PC-9 (cell line): ENCODE results near the gene XXYLT1.

ENCODE experiments used
- EZH2 ChIP-seq: fragments of 200-600 bp; sonication (generic); IDR thresholded peaks from 2 replicates; pipeline ENCODE4 v1.8.0; 2017; ENCODE audit warnings: antibody characterized with exemption, low read depth
- TF ChIP-seq, protein P1 (sequence below): fragments of 200-600 bp; sonication (generic); conservative IDR thresholded peaks from 2 replicates; pipeline ENCODE4 v1.6.1; 2017; ENCODE audit warnings: mixed run types, antibody characterized with exemption, mild to moderate bottlenecking, moderate library complexity

DNA sequence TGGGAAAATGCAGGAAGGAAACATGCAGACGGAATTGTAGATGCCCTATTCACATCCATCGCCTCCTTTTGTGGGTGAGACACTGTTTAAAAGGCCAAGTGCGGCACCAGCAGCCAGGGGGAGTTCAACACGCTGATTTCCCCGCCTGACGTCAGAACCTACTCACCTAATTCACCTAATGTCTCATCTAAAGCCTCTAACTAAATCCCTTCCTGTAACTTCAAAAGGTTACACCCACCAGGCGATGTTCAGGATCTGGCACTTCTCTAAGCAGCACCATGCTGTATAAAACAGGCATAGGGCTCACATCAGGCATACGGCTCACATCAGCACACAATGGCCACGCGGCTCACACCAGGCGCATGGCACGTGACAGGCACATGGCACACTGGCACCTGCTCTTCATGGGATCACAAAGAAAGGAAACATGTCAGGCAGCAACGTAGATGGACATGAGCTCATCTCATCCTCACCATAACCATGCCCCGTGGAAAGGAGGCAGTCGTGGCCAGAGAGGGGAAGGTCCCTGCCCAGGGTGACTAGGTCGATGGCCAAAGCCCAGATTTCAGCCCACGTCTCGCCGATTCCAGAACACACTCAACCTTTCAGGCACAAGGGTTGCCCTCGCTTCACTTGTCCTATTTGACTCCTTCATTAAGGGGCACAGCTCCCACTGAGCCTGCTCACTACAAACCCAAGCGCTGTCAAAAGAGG lies 21.7 kb downstream of the XXYLT1 start:
- TF ChIP-seq, protein P1, sequence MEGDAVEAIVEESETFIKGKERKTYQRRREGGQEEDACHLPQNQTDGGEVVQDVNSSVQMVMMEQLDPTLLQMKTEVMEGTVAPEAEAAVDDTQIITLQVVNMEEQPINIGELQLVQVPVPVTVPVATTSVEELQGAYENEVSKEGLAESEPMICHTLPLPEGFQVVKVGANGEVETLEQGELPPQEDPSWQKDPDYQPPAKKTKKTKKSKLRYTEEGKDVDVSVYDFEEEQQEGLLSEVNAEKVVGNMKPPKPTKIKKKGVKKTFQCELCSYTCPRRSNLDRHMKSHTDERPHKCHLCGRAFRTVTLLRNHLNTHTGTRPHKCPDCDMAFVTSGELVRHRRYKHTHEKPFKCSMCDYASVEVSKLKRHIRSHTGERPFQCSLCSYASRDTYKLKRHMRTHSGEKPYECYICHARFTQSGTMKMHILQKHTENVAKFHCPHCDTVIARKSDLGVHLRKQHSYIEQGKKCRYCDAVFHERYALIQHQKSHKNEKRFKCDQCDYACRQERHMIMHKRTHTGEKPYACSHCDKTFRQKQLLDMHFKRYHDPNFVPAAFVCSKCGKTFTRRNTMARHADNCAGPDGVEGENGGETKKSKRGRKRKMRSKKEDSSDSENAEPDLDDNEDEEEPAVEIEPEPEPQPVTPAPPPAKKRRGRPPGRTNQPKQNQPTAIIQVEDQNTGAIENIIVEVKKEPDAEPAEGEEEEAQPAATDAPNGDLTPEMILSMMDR, result no peak
- no peak for TF ChIP-seq EZH2
